Thyroid gland (tissue), 4 donors: ENCODE measurements around the gene NXN.

Experiments
- CTCF ChIP-seq, 6 experiments: fragments of 200-600 bp in 3 of 6; fragments of 450-650 bp in 3 of 6; sonication (generic) in 3 of 6; IDR thresholded peaks; one replicate each; pipeline ENCODE4 v1.5.1; 2016 to 2019; ENCODE audit warnings: antibody characterized with exemption in 6 of 6, mild to moderate bottlenecking in 2 of 6, inconsistent platforms in 1 of 6, moderate library complexity in 1 of 6
- POLR2A ChIP-seq, 2 donors: fragments of 450-650 bp; IDR thresholded peaks; one replicate each; pipeline ENCODE4 v1.6.1; 2017; ENCODE audit warnings: antibody characterized with exemption in 2 of 2, mild to moderate bottlenecking in 2 of 2, moderate library complexity in 1 of 2

GRCh38 chr17:921161-921560 lies 58.4 kb downstream of the NXN start:
- TF ChIP-seq POLR2A (IDR thresholded peaks at IDR 0.05) (no peak), CTCF (IDR thresholded peaks at IDR 0.05) (no peak)
